Measurements from ENCODE around the gene OR14A16.

OR14A16 gene, protein sequence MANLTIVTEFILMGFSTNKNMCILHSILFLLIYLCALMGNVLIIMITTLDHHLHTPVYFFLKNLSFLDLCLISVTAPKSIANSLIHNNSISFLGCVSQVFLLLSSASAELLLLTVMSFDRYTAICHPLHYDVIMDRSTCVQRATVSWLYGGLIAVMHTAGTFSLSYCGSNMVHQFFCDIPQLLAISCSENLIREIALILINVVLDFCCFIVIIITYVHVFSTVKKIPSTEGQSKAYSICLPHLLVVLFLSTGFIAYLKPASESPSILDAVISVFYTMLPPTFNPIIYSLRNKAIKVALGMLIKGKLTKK

DNA sequence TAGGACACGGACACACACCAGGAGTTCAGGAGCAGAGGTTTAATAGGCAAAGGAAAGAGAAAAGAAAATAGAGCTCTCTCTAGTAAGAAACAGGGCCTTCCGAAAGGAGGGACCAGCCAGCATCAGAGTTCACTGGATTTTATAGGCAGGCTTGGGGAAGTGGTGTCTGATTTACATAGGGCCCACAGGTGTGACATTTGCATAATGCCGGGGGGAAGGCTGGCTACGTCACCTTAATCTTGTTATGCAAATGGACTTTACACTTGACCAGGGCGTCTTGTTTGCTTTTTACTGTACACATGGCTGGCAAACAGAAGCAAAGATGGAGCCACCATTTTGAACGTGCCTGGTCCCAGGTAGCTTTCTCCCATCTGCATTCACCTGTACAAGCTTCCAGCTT, at the start of gene OR14A16:
Gene OR14A16 (minus strand): TSS at position 97 of the 400 bp plus-strand sequence. CDS start 8,390 bp downstream, outside the sequence.
- no peak for DNase-seq

DNA sequence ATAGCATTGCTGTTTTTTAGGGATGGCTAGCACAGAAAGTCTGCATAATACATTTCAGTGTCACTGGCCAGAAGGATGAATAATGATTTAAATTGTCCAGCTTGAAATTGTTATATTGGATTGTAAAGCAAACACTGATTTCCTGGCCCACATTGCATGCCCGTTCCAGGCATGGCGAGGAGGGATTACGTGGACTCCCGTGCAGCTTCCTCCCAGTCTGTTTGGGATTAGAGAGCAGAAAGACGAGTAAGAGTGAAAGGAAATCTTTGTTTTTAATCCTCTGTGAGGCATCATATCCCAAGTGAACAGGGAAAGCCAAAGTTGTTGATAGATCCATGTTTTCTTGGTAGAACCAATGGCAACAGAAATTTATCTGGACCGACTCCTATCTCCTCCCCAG, 41.5 kb upstream of the OR14A16 start:
- DNase-seq = no peak

DNA sequence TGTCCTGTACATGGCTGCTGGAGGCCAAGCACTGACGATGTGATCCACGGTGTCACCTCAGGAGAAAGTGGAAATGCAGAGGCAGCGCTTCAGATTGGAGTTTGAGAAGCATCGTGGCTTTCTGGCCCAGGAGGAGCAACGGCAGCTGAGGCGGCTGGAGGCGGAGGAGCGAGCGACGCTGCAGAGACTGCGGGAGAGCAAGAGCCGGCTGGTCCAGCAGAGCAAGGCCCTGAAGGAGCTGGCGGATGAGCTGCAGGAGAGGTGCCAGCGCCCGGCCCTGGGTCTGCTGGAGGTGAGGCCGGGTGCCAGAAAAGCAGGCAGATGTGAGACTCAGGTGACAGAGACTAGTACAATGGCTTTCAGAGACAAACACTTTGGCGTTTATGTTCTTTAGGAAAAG, 40.7 kb upstream of the OR14A16 start:
- no peak for DNase-seq

DNA sequence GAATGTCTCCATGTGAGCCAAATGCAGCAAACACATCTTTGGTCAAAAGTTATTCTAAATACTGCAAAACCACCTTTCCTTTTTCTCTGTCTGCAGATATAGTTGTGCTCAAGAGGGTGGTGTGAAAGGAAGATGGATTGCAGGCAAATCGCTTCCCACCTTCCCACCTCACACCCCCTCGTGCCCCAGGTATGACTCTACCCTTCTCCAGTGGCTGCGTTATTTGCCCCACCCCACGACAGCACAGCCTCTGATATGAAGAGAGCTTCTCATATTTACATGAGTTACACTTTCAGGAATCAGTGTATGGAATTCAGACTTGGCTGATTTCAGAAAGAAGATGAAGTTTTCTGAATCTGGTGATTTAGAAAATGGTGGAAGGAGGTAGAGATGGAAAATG, 38.8 kb upstream of the OR14A16 start:
- DNase-seq = no peak

DNA sequence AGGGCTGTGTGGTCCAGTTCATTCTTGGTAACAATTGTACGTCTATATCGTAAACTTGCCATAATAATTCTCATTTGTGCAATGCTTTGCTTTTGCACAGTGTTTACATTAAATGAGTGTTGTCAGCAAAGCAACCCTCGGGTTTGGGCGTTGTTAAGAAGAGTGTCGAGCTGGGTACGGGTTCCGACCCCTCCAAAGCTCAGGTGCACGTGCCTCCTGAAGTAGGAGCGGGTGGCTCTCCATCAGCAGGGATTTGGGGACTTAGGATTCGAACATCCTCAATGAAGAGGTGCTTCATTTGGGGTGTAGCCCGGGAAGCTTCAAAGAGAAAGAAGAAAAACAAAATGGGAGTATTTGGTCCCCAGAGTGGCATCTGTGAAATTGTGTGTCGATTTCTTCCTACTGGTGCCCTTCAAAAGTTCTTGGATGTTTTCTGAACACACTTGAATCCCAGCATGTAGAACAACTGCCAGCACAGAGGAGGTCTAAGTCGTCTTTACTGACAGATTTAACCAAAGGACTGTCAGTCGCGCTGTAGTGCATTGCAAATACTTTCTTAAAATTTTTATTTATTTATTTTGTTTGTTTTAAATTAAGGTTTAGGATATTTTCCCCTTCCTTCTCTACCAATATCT, 34.2 kb upstream of the OR14A16 start:
- DNase-seq = no peak

DNA sequence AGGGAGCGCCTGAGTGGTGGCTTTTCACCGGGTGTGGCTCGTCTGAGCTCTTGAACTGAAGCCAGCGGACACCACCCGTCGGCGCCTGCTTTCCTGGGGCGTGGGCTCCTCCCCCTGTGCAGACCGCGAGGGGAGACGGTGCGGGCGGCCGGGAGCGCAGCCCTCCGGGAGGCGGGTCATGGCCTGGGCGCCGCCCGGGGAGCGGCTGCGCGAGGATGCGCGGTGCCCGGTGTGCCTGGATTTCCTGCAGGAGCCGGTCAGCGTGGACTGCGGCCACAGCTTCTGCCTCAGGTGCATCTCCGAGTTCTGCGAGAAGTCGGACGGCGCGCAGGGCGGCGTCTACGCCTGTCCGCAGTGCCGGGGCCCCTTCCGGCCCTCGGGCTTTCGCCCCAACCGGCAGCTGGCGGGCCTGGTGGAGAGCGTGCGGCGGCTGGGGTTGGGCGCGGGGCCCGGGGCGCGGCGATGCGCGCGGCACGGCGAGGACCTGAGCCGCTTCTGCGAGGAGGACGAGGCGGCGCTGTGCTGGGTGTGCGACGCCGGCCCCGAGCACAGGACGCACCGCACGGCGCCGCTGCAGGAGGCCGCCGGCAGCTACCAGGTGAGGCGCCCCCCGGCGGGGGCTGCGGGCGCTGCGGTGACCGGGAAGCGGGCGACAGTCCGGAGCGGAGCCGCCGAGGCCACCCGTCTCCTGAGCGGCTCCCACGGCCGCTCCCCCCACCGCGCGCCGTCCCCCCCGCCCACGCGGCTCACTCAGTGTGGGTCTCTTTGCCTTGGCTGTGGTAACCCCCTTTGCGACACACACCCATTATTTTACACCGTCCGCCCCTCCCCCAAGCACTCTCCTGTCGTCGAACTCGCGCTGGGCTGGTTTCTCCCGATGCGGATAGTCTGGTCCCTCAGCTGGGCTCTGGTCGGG, 33.4 kb upstream of the OR14A16 start, which contains the start of gene TRIM58:
Gene TRIM58 (plus strand): TSS at position 119 of the 916 bp plus-strand sequence. CDS start 60 bp downstream, at position 179.
- no peak for DNase-seq

DNA sequence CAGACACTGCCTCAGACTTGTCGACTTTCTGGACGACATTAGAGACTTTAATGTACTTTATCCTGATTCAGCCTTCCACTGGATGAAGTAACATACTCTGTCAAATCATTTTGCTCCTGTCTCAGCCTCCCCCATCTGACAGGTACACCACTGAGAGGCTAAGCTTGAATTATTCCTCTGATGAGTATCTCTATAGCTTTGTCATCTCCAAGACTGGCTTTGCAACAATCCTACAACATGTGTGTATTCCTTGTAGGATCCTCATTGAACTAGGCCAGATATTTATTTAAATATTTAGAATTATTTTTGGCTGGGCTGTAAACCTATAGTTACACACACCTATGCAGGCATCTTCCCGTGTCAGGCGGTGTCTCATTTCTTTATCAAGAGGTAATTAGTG, 32.0 kb upstream of the OR14A16 start:
- DNase-seq = no peak

DNA sequence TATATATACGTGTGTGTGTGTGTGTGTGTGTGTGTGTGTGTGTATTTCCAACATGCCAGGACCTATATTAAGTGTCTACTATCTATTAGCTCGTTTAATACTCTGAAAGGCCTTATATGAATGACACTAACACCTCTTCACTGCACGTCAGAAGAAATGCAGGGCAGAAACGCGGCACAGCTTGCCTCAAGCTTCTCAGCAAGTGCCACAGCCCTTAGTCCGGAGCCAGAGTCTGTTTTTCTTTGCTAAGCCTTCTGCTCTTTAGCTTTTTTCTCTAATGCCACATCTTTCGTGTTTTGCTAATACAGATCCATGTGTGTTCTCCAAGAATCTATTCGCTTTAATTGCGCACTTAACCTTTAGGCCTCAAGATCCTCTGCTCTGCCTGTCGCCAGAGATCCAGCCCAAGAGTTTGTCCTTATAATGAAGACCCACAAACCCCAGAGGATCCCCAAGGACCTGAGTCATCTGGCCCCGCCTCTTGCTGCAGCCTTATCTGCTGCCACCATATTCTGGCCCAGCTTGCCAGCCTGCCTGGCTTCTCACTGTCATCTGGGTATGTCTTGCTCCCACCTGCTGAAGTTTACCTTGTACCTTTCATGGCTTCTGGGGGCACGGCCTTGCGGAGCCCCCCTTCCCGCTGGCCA, 31.1 kb upstream of the OR14A16 start:
- DNase-seq = no peak

DNA sequence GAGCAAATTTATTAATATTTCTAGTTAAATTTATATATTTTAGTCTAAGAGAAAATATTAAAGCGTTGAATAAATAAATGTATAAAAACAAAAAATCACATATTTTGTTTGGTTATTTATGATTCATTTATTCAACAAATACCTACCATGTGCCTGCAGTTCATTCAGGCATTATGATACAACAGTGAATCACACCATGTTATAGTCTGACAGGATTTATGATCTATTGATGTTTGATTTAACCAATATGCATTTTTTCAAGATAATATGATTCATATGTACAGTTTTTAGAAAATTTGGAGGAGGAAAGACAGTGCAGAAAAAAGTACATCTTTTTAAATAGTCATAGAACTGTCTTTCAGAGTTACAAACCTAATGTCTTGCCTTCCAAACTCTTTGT, 25.7 kb upstream of the OR14A16 start:
- DNase-seq = no peak

DNA sequence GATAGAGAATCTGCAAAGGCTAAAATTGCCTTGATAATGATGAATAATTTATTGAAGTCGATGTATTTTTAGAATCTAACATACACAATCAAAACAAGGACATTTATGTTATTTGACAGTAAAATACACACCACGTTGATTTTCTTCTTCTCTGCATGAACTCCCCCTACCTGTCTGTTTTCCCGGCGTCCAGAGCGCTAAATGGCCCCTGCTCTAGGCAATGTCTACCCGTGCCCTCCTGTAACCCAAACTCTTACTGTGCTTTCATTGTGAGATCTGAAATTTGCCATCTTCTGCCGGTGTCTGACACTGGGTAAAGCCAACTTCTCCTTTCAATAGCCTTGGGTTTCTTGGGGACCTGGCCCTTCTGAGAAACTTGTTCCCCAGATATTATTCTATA, 24.4 kb upstream of the OR14A16 start:
- DNase-seq = no peak

DNA sequence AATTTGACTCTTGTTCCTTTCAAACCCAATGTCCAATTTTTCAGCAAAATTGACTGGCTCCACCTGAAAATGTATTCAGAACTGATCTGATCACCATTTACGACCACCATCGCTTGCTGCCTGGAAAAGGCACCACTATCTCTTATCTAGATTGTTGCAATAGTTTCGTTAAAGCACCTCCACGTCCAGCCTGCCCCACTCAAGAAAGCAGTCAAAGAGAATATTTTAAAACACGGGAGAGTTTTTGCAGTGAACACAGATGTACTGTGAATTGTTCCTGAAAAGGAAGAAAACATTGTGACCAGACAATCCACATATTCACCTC, 21.7 kb upstream of the OR14A16 start:
- DNase-seq = no peak

DNA sequence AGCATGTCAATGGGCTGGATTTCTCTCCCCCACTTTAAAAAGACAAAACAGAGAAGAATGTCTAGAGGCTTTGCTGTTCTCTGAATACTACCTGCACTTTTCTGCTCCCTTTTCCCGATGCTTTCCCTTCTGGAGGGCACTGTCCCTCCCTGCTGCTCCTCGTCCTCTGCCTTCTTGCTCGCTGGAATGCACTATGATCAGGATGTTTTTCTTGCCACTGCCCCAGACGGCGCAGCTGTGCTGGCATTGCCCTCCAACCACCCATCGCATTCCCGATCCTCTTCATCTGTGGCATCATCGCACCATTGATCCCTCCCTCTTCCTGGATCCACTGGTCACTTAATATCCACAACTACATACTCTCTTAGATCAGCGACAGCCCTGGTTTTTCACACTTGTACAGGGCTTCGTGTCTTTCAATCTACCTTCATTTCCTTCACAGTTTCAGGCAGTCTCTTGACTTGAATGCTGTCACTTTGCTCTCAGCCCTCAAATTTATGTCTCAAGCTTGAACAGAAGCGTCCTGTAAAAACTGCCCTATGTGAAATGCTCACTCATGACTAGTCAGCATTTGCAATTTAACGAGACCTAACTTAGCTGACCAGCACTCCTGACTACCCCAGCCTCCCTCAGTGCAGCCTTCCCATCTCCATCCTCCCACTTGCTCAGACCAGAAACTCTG, 21.2 kb upstream of the OR14A16 start:
- DNase-seq = no peak

DNA sequence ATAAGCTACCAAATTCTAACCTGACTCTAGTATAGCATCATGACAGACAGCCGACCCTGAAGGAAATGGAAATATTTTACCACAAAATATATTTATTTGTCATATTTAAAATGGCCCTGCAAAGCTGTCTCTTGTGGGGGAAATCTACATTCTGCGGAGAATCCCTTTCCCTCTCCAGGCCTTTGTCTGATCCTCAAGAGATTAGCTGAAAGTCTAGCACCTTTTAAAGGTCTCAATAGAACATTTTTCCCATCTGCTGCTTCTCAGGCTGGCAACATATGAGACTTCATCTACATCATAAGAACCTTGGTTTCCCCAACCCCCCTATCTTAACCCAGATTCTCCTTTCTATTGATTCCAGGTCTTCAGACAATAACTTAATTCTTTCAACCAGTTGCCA, 19.5 kb upstream of the OR14A16 start:
- DNase-seq = no peak

DNA sequence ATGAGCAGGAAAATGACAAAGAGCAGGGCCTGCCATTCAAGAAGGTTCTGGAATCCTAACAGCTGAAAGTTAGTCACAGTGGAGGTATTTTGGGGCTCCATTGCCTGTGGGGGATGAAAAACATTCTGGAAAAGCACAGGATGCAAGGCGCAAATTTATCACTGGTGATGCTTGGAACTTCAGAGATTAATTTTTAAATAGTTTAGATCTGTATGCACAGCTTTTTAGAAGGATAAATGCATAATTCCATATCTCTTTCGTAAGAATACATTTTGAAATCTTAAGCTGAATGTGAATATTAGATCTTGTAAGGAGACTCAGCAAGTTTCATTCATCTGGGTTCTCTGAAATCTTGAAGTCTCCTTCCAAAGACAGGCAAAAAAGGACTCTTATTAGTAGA, 17.9 kb upstream of the OR14A16 start, which contains the start of gene OR11L1:
Gene OR11L1 (minus strand): TSS at position 101 of the 400 bp plus-strand sequence. CDS start 0 bp downstream, at position 101.
- DNase-seq = no peak

DNA sequence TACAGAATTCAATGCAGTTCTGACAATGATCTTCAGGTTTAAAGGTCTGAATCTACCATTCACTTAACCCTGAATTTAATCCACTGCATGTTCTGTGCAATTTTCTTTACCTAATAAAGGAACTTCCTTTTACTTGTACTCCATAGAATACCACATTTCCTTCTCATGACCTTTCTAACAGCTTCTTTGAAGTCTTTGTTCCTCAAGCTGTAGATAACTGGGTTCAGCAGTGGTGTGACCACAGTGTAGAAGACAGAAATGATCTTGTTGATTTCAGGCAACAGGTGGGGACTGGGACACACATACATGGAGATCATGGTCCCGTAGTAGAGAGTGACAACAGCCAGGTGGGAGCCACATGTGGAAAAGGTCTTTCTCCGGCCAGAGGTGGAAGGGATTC, 16.9 kb upstream of the OR14A16 start:
- no peak for DNase-seq

DNA sequence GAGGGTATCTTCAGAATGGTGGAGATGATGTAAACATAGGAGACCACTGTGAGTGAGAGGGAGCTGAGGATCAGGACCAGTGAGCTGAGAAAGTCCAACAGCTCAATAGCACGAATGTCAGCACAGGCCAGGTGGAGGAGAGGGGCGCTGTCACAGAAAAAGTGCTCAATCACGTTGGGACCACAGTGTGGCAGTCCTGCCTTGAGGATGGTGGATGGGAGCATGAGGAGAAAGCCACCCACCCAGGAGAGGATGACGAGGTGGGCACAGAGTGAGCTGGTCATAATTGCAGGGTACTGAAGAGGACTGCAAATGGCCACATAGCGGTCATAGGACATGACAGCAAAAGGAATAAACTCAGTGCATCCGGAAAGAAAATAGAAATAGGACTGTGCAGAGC, 9.7 kb upstream of the OR14A16 start:
- DNase-seq = no peak

DNA sequence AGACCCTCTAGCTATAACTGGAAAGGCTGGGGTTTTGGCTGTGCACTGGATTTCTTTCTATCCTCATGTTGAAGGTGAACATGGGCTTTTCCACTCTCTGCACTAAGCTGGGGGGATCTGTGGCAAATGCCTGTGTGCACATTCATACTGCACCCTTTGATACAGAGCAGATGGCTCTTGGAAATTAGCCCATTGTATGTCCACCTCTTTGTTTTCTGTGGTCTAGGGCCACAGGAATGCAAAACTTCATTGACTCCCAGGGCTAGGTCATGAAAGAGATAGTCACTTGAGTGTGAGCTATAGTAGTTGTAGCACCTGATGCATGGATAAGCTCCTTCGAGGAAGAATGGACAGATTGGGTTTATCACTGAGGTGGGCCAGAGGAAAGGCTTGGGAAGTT, 5.7 kb upstream of the OR14A16 start:
- DNase-seq = no peak

DNA sequence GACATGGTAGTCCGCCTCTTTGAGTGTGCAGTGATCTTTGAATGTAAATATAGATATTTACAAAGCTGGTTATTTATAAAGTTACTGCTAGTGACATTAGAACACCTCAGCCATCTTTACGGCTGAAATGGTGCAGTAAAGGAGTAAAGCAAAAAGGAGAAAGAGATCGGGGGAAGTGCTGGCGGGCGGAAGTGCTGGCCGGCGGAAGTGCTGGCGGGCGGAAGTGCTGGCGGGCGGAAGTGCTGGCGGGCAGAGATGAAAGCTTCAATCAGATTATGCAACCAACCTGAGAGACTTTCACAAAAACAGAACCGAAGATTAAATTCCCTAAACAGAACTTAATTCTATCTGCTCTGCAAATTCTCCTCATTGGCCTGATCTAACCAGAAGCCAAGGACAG, 1.4 kb upstream of the OR14A16 start:
- no peak for DNase-seq

DNA sequence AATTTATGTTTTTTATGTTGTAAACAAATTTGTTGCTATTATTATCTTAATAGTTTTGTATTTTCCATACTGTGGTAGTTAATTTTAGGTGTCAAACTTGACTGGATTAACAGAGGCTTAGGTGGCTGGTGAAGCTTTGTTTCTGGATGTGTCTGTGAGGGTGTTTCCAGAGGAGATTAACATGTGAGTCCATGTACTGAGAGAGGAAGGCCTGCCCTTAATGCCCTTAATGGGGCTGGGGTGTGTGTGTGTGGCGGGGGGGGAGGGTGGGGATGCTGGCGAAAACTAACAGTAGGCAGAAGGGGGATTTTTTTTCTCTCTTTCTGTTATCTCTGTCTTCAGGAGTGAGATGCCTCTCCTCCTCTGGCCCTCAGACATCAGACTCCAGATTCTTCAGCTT, 1.9 kb downstream of the OR14A16 start:
- DNase-seq = no peak

DNA sequence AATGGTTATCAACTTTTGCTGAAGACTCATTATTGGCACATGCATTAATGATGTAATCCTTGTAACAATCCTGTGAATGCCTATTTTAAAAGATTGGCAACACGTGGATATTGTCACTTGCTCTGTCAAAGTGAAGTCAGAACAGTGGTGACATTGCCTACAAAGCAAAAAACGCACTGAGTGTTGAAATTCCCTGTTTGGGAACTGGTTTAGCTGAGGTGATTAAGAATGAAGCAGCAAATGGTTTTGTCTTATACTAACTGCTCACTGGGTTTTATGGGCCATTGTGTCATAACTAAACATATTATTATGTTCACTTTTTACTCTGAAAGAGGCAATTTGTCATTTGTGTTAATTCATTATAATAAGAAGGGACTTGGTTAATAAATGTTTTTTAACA, 11.3 kb downstream of the OR14A16 start:
- no peak for DNase-seq

DNA sequence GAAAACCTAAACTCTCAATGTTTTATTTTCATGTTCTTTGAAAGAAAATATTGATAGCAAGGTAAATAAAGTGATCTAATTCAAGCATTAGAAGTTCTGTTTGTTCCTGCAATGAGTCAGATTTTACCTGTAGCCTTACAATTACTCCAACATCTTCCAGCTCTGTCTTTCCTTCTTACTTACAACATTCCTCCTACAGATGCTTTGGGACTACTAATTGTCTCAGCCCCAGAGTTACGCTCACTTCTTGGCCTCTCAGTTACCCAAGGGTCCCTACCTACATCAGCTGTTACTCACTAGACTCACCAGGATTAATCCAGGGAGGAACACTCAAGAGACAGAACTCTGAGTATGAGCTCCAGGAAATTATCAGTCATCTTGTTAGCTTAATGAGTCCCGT, 26.4 kb downstream of the OR14A16 start:
- no peak for DNase-seq

DNA sequence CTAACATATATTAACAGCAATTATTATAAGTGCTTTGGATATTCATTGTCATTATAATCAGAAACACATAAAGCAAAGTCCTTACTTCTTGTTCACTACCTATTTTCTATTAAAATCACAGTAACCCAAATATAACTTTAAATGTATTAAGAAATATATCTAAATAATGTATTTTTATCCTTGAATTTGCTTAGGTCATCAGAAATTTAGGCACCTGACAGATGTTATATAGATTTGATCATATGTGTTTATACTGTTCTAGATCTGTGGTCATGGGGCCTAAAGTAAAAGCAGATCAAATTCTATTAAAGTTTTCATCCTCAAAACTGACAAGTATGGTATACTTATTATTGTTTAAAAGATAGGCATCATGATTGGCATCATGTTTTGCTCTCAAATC, 54.3 kb downstream of the OR14A16 start:
- DNase-seq = no peak

Data from SHP77 (cell line).